Activated CD4-positive, alpha-beta T cell treated with anti-CD3 and anti-CD28 coated beads for 4 hours (primary cell): ENCODE results near the gene RBMS3.

ENCODE experiments used
- DNase-seq, 2 donors: peaks; one replicate each; pipeline ENCODE4 v3.0.0-alpha.2; 2020

RBMS3 gene

DNA sequence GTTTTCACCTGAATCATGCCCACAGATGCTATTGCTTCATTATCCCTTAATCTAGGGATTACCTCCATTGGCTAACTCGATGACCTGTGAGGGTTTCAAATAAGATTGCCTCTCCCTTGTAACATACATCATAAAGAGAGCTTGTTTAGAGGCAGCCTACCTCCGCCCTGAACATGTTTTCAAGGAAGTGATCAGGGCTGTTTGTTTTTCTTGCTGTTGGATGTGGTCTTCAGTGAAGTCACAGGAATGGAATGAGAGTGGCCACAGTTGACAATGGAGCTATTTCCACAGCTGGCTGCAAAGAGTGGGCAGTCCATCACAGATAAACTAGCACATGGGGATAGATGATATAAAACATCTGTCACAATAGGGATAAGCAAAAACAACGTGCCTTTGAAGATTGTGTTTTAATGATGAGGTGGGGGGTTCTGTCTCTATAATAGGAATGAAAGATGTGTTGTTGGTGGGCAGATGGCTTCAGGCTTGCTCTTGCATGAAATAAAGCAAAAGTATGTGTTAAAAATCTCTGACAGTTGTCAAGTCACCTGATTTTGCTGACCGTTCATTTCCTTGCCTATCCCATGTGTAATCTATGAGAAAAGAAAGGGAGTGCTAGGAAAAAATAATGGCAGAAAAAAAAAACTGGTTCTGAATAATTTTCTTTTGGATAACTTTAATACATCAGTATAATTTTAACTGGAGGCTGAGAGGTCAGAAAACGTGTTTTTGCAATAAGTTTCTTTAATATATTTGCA lies 642.3 kb downstream of the RBMS3 start:
- no peak for DNase-seq

DNA sequence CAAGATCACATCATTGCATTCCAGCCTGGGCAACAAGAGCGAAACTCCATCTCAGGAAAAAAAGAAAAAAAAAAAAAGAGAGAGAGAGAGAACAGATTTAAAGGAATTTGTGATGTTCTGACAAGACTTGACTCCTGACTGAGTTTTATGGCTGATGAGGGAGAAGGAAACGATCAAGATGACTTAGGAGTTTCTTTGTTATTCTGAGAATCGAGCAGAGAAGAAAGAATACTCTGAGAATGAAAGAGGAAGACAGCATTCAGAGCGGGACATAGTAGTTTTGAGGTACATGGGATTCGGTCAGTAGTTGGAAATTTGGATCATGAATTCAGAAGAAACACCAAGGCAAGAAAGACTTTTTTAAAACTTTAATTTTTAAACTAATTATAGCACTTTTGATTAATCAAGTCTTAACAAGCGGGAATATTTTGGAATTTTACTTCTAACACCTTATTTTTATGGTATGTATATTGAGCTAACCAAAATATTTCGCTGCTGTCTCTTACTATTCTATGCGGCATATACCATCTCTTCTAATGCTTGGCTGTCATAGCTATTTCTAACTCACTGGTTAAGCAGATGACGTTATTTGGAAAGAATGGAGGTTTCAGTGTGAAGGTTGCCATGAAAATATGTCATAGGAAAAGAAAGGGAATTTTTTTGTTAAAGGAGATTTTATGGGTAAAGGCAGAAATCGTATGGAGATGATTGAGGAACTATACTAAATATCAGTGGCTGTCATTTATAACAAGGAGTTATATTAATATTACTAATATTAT lies 644.1 kb downstream of the RBMS3 start:
- no peak for DNase-seq

DNA sequence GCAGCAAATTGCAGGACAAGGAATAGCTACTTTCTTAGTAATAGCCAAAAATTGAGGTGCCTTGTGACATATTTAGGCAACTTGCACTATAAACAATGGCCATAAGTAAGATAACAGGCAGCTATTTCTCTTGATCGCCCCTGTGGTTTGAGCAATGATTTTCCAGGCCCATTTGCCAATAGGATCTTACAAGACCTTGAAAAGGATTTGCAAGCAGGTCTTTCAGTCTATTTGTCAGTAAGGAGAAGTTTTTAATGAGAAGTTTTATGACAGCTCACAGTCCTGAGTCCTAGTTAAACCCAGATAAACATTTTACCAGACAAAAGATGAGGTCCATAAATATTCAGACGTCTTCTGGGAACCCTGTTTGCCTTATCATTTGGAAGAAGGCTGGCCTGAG lies 645.5 kb downstream of the RBMS3 start:
- DNase-seq, result no peak

DNA sequence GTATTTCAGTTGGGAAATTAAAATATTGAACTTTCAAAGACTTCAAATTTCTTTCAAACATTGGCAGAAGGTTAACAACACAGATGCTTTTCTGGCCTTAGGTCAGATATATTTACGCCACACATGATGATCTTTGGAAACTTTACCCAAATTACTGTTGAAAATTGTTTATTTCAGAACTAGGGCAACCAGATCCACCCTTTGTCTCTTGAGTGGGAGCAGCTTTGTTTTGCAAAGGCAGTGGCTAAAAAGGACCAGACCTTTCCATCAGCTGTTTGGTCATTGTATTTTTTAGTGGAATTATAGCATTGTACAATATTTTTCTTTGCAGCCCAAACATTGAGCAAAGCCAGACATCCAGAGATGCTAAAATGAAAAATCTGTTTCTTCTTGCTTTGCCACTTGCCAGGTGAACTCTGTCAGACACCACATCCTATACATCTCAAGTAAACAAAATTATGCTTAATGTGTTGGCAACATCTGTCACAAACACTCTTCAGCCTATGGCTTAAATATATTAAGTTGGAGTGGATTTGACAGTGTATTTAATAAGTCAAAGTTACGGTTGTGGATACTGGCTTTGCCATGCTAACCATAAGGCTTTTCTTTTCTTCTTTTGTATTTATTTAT lies 651.9 kb downstream of the RBMS3 start:
- no peak for DNase-seq

DNA sequence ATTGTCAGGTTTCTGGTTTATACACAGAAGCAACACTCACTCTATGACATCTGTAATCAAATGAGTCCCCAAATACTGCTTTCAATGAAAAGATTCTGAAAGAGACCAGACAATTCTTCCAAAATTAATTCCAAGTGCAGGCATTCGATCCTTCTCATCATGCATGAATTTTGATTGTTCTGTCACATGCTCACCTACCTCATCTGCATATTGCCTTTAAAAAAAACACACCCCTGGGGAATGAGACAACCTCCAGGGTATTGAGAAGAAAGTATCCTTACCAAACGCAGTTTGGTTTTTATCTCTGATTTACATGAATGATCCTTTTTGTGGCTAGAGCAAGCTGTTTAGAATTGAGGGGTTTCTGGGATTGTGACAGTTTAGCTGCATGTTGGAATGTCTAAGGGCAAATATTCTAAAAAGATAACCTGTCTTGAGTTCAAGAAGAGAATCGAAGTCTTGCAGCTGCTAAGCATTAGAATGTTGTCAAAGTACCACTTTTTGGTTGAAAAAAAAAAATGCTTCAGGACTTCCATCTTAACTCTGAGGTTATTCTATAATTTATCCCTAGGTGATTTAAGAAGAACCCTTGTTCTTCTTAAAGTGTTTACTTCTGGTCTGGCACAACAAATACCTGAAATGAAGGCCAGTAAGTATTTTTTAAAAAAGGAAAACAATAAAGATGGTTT lies 653.1 kb downstream of the RBMS3 start:
- DNase-seq, result no peak

DNA sequence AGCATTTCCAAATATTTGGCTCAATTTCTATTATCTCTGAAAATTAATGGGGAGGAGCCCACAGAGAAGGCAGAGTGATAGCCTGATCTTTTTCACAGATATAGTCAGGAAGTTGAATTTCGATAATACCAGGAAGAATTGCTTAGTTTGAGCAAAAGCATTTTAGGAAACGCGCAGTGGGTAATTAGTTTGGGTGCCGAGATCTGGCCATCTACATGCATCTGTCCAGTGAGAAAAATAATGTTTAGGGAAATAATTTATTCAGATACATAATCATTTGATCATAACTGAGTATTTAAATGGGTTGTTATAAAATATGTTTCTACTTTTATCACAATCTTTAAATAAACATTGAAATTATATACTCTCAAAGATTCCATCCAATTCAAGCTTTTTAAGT lies 653.9 kb downstream of the RBMS3 start:
- no peak for DNase-seq

DNA sequence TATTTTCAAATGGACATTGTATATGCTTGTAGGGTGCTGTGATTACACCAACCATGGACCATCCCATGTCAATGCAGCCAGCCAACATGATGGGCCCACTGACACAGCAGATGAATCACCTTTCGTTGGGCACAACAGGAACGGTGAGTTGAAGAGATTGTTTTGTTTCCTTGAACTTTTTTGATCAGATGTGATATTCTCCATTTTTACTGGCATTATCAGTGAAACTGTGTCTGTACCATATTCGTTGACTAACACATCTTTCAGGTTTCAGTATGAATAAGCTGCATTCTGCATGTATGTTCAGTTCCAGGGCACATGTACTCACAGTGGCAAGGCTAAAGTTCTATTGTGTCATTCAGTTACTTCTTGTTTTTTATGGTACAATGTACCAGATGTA lies 655.2 kb downstream of the RBMS3 start:
- DNase-seq, result no peak

DNA sequence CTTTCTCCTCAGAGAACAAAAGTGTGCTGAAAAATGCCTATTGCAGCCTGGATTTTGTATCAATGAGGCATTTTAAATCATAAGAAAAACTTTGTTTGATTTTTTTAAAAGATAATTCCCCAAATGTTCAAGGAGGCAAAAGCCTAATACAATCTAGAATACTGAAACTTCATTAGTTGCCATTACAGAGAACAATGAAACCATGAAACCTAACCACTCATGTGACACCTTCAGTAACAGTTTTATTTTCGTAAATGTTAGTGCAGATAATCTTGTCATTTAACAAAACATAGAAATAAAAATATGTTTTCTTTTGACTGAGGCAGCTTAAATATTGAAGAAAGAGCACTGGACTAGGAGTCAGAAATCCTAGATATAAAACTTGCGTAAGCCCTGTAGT lies 655.9 kb downstream of the RBMS3 start:
- DNase-seq, result no peak

DNA sequence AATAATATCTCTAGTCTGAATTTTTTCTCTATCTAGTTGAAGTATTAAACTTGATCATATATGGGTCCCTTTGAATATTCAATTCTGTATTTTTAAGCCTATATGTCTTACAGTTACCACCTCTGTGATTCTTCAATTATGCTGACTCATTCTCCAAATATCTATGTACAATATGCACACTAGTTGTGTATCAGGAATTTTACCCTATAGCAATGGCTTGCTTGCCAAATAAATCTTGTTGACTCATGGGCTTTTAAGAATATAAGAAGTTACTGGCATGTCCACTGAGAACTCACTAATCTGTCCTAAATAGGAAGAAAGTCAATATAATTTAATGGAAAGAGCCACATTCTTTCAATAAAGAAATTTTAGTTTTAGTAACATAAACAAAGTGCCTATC lies 656.3 kb downstream of the RBMS3 start:
- no peak for DNase-seq

DNA sequence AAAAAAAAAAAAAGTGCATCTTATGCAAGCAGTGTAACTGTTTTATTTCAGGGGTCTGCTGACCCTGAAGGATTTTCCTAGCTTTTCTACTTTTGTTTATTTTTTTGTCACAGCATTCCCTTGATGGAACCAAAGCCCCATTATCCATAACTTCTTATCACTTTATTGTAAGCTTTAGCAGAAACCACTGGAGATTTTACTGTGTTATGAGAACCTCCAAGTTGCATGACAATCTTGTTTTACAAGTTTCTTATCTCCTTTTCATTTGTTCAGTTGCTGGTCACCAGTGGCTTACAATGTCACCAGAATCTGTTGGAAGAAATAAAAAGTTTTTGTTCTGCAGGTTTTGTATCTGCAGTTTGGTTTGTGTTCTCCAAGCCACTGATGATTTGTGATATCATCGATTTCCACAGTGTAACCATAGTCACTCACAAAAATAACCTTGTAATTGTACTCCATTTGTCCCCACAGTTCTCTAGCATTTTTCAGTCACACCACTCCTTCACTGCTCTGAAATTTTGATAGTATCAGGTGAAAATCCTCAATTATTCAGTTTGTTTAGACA lies 660.0 kb downstream of the RBMS3 start:
- DNase-seq, result no peak

DNA sequence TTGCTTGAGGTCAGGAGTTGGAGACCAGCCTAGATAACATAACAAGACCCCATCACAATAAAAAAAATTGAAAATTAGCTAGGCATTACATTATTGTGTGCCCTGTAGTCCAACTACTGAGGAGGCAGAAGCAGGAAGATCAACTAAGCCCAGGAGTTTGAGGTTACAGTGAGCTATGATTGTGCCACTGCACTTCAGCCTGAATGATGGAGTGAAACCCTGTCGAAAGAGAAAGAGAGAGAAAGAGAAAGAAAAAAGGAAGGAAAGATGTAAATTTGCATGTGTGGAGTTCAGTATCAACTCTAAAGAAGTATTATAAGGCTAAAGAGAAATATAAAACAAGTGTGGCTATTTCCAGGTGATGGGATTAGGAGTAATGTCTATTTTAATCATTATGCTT lies 661.4 kb downstream of the RBMS3 start:
- no peak for DNase-seq

DNA sequence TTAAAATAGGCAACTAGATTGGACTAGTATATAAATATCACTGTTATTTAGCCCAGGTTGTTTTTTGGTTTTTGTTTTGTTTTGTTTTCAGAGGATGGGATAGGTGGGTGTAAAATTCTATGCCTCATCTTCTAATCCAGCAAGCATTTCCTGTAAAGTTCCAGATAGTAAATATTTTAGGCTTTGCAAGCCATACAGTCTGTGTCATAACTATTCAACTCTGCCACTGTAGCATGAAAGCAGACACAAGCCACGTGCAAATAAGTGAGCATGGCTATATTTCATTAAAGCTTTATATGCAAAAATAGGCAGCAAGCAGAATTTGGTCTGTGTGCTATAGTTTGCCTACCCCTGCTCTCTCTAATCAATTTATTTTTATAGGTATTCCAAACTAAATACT lies 668.3 kb downstream of the RBMS3 start:
- no peak for DNase-seq

DNA sequence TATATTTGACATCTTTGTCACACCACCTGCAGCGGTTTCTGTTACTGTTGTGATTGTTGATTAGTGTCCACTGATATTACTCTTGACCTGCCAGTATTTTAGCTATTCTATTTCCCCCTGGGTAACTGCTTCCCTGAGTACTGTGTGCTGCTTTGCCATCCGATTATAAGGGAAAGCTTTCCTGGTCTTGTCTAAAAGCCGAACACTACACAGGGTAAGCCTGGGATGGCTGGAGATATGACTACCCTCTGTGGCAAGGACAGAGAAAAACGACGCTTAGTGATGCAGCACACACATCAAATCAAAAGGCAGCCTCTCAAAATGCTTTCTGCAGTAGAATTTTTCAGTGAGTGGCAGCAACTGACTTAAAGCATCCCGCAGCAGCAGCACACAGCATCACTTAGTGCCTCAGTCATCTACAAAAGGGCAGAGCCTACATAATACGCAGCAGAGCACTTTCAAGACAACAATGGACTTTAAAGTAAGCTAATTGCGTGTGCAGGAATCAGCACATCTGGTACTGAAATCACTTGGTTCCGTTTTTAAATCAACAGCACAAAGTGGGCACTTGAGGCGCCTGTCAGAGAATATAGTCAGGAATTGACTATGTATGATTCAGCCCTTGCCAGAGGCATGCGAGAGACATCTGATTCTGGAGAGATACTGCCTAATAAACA lies 669.2 kb downstream of the RBMS3 start:
- DNase-seq, result no peak

DNA sequence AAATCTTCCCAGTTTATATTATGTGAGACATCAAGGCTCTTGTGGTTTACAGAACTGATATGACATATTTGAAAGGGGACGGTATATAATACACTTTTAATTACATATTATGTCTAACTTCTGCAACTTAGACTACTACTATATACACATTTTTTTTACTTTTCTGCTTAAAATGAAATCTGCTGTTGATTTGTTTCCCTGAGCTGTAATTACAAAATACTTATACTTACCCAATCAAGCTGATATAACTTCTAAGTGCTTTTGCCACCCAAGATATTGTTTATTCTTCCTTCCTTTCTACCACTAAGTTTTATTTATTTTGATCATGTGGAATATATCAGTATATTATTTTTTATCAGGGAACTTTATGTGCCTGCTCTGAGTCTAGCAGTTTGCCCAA lies 671.6 kb downstream of the RBMS3 start:
- no peak for DNase-seq

DNA sequence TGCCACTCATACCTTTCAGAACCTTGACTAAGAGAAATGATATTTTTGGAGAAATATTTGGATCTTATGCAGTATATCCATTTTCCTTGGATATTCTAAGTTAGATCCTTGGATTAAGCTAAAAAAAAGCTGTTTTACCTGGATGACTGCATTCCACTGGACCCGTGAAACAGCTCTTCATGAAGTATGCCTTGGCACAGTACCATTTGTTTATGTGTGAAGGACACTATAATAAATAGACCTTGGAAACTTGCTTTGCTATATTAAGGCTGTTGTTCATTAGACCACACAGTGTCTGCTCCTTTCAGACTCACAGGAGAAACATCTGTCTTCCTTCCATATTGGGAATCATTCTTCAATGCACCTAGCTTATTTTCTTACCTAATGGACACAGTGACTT lies 674.5 kb downstream of the RBMS3 start:
- no peak for DNase-seq

DNA sequence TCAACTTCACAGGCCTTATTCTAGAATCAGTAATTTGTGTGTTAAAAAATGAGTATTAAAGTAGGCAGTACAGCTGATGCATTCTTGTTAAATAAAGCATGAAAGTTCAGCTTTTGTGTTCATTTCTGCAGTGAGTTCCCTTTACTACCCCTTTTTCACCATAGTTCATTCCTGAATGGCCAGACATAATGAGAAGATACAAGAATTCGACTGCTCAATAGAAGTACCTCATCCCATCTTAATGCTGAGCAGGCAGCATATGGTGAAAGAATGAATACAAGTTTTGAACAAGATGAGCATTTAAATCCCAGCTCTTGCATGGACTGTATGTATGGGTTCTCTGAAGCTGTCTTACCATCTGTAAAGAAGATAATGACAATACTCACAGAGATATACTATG lies 677.9 kb downstream of the RBMS3 start:
- DNase-seq, result no peak

DNA sequence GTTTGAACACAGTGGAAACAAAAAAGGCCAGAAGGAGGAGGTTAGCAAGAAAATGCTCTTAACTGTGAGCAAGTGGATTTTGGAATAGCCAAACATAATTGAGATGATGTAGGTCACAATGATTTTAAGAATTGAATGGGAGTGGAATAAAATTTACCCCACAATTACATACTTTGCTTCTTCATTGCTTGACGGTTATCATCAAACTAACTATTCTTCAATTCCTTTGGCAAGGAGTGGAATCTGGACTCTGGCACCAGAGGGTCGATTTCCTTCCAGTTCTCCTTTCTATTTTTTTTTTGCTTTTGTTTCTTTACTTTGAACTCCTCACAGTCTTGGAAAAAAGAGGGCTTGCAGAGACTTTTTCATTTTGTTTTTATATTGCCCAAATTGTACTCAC lies 691.0 kb downstream of the RBMS3 start:
- no peak for DNase-seq

DNA sequence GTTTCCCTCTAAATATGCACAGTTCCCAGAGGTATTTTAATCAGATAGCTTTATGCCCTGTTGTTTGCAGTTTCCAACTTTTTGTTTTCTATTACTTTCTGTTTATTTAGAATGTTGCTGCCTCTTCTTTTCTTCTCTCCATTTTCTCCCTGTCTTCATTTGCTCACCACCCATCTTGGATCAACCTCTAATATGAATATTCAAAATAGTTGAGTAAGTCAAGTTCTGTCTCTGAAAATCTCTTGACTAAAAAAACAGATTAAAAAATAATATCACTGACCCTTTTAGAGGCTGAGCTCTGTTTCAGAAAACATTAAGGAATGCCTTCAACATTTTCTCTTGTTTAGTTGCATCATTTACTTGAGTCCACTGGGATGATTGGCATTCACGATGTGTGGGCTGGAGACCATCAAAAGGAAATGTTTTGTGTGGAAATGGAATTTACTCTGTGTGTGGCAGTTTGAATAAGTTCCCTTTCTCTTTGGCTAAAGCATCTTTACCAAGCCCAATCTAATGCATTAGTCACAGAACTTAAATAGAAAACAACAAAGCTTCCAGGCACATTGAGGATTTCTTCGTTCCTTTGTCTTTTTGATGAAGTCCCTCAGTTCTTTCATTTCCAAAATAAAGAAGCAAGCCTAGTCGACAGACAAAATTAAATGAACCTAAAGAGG lies 691.6 kb downstream of the RBMS3 start:
- DNase-seq, result no peak

DNA sequence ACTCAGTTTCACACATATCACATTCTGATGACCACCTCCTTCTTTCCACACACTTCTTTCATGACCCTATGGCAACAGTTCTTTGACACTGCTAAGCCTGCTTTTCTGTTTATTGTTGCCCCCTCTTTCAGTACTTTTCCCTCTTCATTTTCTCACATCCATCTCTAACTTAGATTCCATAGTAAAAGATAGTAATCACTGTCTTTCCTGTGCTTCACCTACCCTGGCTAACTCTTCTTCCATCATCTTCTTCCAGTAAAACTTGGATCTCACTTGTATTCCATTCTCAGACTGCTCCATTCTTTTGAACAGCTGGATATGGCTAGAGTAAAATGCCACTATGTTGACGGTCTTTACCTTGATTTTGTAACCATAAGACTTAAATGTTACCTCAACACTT lies 692.9 kb downstream of the RBMS3 start:
- no peak for DNase-seq

DNA sequence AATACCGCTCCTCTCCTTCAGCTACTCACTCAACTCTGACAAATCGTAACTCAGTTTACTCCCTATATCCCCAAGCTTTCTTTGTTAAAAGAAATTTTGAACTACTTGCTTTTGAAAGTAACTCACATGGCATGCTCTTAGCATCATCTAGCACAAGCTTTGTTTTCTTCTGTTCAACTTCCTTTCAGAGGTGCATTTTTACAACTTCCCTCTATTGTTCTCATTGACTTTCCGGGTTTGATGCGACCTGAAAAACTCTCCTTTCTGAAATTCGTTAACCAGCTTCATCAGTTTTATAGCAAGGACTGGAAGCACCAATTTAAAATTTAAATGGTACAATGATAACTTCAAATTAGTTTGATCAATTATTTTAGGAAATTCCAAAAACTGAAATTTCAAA lies 696.0 kb downstream of the RBMS3 start:
- no peak for DNase-seq

DNA sequence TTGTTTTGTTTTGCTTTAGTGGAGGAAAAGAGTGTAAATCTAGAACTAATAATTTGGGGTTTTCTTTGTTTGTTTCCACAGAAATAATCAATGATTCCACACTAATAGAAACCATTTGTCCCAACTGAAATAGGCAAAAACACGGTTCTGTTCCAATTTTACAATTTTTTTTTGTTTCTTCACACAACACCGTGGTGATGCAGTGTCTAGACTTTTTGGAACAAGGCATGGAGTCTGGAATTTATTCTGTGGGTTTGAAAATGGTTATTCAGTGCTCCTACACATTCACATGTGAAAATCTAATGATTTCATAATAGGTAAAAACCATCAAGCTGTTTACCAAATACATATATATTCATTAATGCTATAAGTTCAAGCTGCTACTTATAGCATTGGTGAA lies 696.5 kb downstream of the RBMS3 start:
- no peak for DNase-seq

DNA sequence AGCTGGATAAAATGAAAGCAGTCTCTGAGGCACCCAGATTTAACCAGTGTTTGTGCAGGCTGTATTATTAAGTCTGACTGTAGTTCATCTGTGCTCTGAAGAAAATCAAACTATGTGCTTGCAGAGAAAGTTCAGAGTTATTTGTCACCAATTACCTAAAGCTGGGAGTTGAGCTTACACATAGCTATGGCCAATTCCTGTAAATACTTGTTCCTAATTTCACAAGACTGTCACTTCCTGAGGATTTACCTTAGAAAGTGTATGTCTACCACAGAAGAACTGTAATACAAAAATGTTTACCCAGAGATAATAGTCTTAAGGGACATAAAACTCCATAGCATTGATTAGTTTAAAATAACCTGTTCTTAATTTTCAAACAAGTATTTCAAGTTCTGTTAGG lies 697.2 kb downstream of the RBMS3 start:
- DNase-seq, result no peak
